NCI-H187 treated with DMSO at 0.1 percent for 48 hours (cell line): ENCODE results near the gene SLC2A11.

ENCODE experiments used
- DNase-seq: peaks from one replicate; lab custom pipeline; 2025; lab: John Stamatoyannopoulos, UW

Gene SLC2A11

DNA sequence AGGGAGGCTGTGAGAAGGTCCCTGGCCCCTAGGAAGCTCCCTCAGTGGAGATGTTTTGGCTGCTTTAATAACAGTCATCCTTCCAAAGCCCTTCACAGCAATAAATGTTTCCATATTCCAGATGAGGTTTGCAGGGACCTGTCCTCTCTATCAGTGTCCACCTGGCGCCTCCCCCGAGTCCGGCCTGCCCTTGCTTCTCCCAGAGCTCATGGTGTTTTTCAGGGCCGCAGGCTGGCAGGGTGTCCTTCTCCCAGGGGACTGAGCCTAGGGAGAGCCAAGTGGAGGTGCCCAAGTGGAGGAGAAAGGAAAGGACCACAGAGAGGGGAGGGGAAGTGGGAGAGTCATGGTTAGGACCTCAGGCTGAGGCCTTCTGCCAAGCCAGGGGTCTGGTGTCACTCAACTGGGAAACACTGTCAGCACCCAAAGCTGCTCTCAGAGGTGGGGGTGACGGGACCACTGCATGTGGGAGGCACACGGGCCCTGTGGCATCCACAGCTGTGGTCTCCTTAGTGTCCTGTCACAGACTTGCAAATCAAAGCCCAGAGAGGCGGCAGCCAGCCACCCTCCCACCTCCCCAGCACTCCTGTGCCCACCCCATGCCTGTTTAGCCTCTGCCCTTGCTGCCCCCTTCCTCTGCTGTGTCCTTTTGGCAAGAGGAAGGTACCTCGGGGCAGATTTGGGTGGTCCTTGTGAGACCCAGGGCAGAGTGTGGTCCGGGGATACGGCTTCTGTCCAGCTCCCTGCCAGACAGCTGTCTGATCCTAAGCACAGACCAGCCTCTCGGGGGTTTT lies 25.3 kb upstream of the SLC2A11 start:
- DNase-seq = no peak

DNA sequence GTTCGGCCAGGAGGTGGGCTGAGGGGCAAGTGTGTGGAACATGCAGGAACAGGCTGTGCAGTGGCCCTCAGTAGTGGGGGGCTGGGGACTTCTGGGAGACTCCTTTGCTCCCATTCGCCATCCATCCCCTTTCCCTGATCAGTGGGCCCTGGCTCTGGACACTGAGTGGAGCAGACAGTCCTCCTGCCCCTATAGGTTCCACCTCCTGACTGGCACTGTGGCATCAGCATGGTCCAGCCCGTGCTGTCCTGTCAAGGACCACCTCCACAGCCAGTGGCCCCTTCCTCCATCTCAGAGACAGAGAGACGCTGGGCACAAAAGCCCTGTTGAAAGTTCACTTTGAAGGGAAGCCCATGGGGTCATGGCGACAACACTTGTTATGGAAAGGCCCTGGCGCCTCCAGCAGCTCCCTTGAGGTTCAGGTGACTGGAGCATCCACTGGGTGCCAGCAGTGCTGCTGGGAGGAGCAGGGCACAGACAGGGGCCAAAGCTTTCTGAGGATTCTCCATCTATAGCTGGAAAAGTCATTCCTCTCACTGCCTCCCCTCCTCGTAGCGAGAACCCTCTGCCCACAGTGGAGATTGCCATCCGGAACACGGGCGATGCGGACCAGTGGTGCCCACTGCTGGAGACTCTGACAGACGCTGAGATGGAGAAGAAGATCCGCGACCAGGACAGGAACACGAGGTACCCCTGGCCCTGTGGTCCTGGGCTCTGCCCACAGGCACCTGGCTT lies 24.5 kb upstream of the SLC2A11 start:
- no peak for DNase-seq

DNA sequence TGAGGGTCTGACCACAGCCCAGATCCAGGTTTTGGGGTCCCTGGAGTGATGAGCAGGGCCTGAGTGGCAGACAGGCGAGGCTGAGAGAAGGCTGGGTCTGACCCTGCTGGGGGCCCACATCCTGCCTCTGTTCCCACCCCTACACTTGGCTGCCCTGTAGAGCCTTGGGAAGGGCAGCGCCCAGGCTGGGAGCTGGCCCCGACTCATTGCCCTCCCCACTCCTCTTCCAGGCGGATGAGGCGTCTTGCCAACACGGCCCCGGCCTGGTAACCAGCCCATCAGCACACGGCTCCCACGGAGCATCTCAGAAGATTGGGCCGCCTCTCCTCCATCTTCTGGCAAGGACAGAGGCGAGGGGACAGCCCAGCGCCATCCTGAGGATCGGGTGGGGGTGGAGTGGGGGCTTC lies 23.8 kb upstream of the SLC2A11 start:
- DNase-seq = no peak

DNA sequence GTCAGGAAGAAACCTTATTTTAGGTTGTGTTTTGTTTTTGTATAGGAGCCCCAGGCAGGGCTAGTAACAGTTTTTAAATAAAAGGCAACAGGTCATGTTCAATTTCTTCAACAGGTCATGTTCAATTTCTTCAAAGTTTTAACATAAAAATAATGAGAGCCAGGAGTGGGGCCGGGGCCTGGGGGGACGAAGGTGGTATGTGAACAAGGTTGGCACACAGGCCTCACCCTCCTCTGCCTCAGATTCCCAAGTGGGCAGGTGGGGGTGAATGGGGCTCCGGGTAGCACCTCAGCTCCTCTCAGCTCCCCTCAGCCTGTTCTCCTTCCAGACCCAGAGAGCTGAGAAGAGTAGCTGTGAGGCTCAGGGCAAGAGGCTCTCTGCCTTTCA lies 23.3 kb upstream of the SLC2A11 start:
- DNase-seq = no peak

DNA sequence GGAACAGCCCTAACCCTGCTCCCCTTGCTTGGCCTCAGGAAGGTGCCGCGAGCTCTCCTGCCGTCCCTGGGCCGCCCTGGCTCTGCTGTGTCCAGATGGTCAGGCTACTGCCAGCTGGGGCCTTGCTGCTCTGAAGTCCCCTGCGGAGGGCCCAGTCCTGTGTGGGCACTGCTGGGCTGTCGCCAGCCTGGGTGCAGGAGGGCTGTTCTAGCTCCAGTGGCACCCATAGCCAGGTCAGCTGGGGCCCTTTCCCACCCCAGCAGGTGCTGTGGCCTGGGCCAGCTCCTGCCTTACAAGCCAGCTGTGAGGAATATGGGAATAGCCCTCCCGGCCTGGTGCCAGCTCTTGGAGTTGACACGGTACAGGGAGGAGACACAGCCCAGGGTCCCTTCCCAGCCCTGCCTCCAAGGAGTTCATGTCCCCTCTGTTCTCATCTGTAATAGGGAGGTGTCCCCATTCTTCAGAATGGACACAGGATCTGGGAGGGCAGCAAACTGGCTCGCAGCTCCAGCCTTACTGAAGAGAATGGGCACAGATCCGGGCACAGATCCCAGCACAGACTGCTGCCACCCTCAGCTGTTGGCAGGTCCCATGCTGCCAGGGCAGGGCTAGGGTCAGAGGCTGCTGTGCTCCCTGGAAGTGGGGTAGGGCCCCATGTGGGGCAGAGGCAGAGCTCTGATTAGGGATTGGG lies 22.7 kb upstream of the SLC2A11 start:
- no peak for DNase-seq

DNA sequence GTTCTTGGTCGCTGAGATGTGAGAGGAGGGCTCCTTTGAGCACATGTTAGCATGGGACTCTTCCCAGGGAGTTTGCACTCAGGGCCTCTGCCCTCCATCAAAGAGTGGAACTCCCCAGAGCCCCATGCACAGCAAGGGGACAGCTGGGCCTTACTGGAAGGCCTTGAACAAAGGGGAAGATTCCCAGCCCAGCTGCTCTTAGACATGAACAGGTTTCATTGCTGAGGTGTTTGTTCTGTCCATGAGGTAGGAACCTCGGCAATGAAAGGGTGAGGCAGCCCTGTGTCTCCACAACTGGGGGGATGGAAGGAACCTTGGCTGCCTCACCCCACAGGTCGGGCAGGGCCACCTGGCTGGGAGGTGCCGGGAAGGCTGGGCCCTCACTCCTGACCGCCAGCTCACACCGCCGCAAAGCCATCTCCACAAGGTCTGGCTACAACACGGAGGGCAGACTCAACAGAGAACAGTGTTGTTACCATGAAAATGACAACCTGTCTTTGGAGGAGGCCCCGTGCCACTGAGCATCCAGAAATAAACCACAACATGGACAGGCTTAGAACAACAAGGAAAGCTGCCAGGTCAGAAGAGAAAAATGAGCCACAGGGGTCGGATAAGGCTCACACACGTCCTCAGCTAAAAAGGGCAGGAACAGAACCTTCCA lies 22.1 kb upstream of the SLC2A11 start:
- no peak for DNase-seq

DNA sequence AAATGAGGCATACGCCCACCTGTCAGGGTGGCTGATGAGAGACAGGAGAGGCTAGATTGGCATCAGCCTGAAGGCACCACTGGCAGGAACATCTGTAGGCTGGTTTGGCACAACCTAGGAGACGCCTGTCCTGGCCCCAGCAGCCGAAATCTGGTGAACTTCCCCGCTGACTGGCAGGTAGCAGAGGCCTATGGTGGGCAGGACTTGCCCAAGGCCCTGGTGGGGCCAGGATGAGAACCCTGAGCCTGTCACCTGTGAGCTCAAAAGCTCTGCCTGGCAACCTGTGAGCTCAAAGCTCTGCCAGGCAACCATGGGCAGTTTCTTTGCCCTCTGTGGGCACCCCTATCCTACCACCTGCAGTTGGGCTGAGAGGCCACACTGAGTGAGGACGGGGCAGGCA lies 21.4 kb upstream of the SLC2A11 start:
- no peak for DNase-seq

DNA sequence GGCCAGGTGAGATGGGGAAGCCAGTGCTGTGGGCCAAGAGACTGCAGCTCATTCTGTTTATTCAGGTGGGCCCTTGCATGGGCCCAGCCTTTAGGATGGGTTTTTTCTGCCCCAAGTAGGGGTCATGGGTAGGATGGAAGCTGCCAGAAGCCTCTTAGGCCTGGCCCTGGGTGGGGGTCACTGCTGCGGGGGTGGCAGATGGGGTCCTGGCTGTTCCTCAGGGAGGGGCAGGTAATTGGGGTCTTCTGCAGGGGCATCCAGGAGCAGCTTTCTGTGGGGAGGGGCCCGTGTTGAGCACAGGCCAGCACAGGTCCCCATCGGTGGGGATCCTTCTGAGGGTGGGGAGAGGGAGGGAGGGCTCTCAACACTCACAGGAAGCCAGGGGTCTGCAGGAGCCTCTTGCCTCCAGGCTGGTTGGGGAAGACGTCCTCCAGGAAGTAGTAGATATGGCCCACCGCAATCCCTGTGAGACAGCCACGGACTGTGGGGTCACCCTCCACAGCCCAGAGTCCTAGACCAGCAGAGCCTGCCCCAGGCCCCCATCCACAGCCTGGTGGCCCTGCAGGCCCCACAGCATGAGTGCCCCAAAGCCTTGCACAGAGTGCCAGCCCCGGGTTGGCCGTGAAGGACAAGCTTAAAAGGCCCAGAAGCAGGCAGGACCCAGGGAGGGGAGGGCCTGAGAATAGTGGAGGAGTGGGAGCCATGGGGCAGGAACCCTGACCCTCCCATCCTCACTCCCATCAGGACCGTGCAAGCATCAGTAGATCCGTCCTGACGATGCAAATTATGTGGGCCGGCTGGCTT lies 20.8 kb upstream of the SLC2A11 start:
- DNase-seq = no peak

DNA sequence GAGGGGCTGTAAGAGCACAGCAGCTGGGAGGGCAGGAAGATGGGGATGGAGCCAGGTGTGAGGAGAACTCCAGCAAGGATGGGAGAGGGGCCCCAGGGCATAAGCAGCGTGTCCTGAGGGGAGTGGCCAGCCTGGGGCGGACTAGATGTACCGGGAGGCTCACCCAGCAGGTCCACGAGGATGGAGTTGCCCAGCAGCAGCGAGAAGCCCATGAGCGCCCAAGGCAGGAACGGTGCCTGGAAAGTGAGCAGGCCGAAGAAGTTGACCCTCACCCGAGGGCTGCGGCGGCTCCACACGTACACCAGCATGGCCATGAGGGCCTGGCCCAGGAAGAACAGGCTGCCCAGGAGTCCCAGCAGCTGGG lies 20.2 kb upstream of the SLC2A11 start:
- DNase-seq = no peak

DNA sequence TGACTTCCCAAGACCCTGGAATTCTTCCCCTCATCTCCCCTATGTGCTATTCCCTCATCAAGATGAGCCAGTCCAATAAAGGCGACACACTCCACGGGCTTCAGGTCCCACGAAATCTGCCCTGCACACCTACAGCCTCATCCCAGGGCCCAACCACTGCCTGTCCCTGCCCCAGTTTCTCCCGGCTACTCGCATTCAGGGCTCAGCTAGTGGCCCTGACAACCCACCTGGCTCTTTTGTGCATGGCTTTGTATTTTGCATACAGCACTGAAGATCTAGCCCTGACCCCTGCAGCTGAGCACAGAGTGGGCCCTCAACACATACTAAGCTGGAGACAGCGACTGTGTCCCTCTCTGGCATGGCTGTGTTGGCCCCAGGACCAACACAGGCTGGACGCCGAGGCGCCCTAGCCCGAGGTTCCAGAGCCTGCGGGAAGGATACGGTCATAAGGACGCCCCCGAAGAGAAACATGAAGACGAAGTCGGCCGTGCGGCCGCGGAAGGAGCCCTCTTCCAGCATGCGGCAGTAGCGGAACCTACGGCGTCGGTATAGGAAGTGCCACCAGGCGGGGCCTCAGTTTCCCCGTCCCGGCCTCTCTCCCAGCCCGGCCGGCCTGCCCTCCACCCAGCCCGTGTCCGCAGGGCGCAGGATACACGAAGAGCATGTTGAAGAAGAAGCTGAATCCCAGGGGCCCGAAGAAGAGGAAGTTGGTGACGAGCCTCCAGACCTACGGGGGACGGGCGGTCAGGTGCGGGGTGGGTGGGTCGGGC lies 19.6 kb upstream of the SLC2A11 start:
- no peak for DNase-seq

DNA sequence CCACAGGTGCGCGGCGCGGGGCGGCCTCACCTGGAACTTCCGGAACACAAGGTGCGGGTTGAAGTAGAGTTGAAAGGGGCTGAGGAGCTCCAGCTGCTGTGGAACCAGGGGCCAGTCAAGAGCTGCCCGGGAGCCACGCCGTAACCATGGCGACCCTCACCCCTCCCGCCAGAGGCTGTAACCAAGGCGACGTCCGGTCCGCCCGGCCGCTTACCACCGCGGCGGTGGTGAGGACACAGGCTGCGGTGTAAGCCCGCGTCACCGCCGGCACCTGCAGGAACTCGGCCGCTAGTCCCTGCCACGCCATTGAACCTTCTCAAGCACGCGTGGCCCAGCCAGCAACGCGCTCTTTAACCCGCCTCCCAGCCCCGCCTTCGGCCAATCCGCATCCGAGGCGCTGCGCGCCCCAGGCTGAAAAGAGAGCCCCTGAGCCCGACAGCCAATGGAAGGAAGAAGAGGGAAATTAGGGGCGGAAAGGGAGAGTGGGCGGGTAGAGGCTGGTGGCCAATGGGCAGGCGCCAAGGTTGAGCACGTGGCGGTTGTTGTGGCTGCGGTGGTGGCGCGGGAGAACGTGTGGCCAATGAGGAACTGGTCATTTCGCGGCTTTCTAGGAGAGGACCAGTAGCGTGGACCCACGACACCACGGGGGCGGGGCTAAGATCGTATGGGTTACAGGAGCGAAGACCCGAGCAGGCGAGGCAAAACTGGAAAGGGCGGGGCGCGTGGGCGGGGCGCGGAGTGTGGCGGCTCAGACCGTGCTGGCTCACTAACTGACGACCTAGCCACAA lies 18.8 kb upstream of the SLC2A11 start, which contains the start of gene DERL3:
TSS of gene DERL3 (minus strand) at position 326 of the 788 bp plus-strand sequence. CDS start at position 307, 19 bp downstream.
- peak; percentile 93 for DNase-seq

DNA sequence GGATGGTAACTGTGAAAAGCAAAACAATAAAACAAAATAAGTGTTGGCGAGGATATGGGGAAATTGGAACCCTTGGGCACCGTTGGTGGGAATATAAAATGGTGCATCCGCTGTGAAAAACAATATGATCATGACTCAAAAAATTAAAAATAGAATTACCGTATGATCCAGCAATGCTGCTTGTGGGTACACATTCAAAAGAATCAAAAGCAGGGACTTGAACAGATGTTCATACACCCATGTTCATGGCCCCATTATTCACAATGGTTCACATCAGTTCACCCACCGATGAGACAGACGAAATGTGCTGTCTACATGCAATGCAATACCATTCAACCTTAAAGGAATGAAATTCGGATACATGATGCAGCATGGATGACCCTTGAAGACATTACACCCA lies 17.6 kb upstream of the SLC2A11 start:
- no peak for DNase-seq

DNA sequence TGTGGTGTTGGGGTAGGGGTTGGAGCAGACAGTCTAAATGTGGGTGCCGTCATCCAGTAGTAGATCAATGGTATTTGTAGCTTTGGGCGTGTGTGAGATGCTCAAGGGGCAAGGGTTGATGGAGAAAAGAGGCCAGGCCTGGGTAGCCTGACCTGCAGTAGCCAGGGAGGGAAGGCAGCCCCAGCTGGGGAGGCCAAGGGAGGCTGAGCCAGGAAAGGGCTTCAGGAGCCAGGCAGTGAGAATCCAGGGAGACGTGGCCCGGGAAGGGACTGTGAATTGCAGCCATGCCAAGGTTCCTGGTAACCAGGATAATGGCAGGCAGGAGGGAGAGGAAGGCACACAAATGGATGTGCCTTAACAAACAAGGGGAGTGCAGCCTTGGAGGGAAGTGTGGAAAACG lies 16.4 kb upstream of the SLC2A11 start:
- DNase-seq = no peak

DNA sequence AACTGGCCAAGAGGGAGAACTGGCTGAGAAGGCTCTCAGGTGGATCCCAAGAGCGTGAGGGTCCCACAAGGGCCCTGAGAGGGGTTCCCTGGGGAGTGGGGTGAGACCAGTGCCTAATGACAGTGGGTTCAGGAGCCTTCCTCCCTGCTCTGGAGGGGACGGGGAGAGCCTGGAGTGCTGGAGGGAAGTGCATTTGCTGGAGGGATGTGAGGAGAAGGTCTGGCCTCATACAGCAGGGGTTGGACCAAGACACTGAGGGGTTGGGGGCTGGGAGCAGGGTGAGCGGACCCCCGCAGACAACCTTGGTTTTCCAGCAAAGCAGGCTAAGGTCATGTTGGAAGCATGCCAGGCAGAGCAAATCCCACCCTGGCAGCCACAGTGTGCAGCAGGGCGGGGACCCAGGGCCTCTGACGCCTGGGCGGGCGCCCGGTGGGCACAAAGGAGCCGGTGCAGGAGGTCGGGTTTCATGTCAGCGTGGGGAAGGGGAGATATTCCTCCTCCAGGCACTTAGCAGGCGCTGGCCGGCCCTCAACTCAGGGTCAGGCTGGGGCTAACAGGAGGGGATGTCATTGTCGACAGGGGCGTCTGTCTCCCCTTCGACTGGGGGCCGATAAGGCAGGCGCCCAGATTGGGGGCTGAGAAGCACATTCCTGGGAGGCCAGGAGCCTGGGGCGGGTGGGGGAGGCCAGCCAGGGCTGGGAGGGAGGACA lies 15.8 kb upstream of the SLC2A11 start:
- DNase-seq = no peak

DNA sequence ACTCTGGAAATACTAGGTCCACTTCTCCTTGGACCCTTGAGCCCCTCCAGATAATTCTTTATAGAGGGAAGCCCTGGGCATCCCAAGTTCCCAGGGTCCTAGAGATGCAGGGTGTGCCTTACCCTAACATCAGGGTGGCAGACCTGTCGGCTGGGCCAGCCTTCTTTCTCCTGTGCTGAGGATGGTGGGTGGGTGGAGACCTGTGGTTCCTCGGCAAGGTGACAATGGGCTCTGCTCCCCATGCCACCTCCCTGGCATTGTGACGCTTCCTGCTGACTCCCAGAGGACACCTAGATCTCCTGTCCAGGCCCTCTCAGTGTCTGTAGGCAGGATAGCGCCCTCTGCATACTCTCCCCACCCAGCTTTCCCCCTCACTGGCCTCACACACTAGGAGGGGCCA lies 15.1 kb upstream of the SLC2A11 start:
- DNase-seq = no peak

DNA sequence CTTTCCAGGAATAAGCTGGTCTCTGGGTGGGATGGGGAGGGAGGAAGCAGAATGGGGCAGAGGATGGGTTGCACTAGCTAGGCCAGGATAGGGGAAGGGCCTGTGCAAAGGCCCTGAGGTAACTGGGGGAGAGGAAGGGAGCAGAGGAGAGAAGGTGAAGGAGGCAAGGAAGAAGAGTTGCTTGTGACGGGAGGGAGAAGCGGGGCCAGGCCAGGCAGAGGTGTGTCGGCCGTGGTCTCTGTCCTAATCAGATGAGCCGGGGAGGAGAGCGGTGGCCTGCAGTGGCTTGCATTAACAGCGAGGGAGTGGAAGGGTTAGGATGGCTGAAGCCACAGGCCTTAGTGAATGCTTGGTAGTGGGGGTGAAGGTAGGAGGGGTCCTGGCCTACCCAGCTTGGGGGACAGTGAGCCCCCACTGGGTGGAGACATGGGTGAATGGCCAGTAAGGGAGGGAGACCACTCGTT lies 12.9 kb upstream of the SLC2A11 start:
- no peak for DNase-seq

DNA sequence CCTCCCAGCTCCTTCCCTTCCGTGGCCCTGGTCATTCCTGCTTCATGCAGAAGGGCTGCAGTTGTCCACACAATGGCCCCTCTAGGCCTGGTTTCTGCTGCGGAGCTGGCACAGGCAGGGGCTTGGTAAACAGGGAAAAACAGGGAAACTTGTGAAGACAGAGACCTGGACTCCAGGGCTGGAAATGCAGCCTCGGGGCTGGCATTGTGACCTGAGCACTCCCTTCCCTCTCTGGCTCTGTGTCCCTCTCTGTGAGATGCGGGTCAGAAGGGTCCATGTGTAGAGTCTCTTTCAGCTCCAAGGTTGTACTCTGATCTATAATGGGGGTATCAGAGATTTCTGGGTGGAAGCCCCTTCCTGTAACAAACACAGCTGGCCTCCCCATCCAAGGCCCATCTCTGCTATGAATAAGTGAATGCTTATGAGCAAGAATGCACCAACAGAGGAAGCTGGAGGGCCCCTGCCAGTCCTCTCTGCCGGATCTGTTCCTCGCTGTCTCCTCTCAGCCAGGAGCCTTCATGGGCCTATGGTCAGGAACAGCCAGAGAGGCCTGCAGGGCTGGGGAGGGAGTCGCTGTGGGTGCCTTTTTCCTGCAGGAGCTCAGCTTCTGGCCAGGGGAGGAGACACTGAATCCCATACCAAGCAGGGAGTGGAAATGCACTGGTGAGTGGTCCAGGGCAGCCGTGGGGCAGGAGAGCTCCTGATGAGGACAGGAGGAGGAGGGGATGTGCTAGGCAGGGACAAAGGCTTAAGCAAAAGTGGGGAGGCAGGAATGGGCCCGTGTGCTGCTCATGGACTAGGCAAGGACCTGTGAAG lies 12.2 kb upstream of the SLC2A11 start:
- no peak for DNase-seq

DNA sequence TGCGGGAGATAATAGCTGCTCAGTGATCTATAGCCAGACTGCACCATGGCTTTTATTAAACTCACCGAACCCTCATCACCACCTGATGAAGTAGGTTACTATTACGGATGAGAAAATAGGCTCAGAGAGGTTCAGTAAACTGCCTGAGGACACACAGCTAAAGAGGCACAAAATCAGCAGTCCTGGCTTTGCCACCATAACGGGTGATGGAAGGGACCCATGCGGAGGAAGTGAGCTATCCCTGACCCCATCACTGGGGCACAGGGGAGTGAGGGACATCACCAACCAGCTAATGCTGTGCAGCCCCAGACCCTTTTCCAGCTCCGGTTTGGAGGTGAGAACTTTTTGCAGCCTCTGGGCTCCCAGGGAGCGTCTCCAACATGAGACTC lies 11.6 kb upstream of the SLC2A11 start:
- no peak for DNase-seq
